Ureter (tissue), 1 donor: ENCODE measurements around the gene PPFIA4. TPM values are rescaled to one million over a fixed set of nuclear protein-coding genes. Genes with fewer than 3 reads are reported as not detected.

Source experiments
- DNase-seq: peaks from one replicate; pipeline ENCODE4 v3.0.0-alpha.2; 2020; ENCODE audit warnings: low spot score
- total RNA-seq: library from RNA; stranded (reverse); gene quantifications from one replicate; pipeline ENCODE4 v1.2.4, GENCODE V29; 2023
- donor health status: DM: yes; HTN: yes; CAD: no.

Gene PPFIA4
- total RNA-seq, 1 donor from 2014 or later: 2.4 TPM

- no peak for DNase-seq
These were observed 31.8 kb downstream of the PPFIA4 start for GRCh38 chr1:203057911-203058675.

- DNase-seq: no peak
These were observed 32.3 kb downstream of the PPFIA4 start for GRCh38 chr1:203058676-203058935.

GRCh38 chr1:203059485-203059884 is 33.2 kb downstream of the PPFIA4 start:
- DNase-seq: no peak

- no peak for DNase-seq
These were observed 33.8 kb downstream of the PPFIA4 start for GRCh38 chr1:203060115-203060514.

- DNase-seq: no peak
These were observed 37.0 kb downstream of the PPFIA4 start for GRCh38 chr1:203063287-203063686.

GRCh38 chr1:203065191-203065590 is 38.9 kb downstream of the PPFIA4 start:
- DNase-seq: no peak

- no peak for DNase-seq
These were observed 39.7 kb downstream of the PPFIA4 start for GRCh38 chr1:203065986-203066385.

GRCh38 chr1:203066965-203067364 is 40.7 kb downstream of the PPFIA4 start:
- DNase-seq: no peak

GRCh38 chr1:203069030-203069747 is 42.9 kb downstream of the PPFIA4 start:
- peak; percentile 59 for DNase-seq

GRCh38 chr1:203072002-203072602 is 45.8 kb downstream of the PPFIA4 start:
- no peak for DNase-seq

GRCh38 chr1:203072911-203073310 is 46.6 kb downstream of the PPFIA4 start:
- no peak for DNase-seq

GRCh38 chr1:203073469-203073868 is 47.2 kb downstream of the PPFIA4 start:
- DNase-seq: no peak

- DNase-seq: no peak
These were observed 48.3 kb downstream of the PPFIA4 start for GRCh38 chr1:203074610-203075009.

GRCh38 chr1:203075236-203076030 is 49.1 kb downstream of the PPFIA4 start:
- DNase-seq: no peak

- DNase-seq: no peak
These were observed 49.8 kb downstream of the PPFIA4 start for GRCh38 chr1:203076031-203076511.

- DNase-seq: no peak
These were observed 51.1 kb downstream of the PPFIA4 start for GRCh38 chr1:203077367-203077766.

- no peak for DNase-seq
These were observed 51.7 kb downstream of the PPFIA4 start for GRCh38 chr1:203077956-203078355.

GRCh38 chr1:203078478-203078877 is 52.2 kb downstream of the PPFIA4 start:
- DNase-seq: no peak

GRCh38 chr1:203080456-203080855 is 54.2 kb downstream of the PPFIA4 start:
- DNase-seq: no peak

GRCh38 chr1:203081465-203082230 is 55.4 kb downstream of the PPFIA4 start:
- peak; percentile 9 for DNase-seq

GRCh38 chr1:203082231-203082505 is 55.9 kb downstream of the PPFIA4 start:
- DNase-seq: no peak
